H1 (cell line): ENCODE measurements around the gene VASH1. TPM values are rescaled to one million over a fixed set of nuclear protein-coding genes. Genes with fewer than 3 reads are reported as not detected.

Experiments used
- CBX5 ChIP-seq: fragments of 300-800, 300-1000 bp; sonication (generic); IDR thresholded peaks from 2 replicates; pipeline ENCODE4 v1.7.1; 2016; ENCODE audit warnings: antibody characterized with exemption, low read length, low read depth
- FOSL1 ChIP-seq: IDR thresholded peaks from 2 replicates; pipeline ENCODE4 v1.6.1; 2011; ENCODE audit warnings: mild to moderate bottlenecking, low read depth, low read length, moderate library complexity; ENCODE audit not compliant: insufficient read depth
- polyA plus RNA-seq, 7 experiments: library from polyadenylated mRNA; depleted of rRNA in 3 of 7; stranded (reverse) in 5 of 7; unstranded in 2 of 7; fragments of >200 nt in 5 of 7; fragments of 200-250 nt in 2 of 7; gene quantifications; 1 replicate in 5 of 7; 2 replicates in 1 of 7; 4 replicates in 1 of 7; pipeline versions ENCODE4 v1.2.1 to v1.2.3, GENCODE V29; 2011 to 2013; ENCODE audit warnings: missing spikeins in 2 of 7, mixed read lengths in 2 of 7
- total RNA-seq: library from RNA; stranded (reverse); fragmentation: NEBNext Ultra II Directional; extraction: Animal tissue kit (Norgen Biotek cat#: 25700); gene quantifications from 2 replicates; pipeline ENCODE4 v1.2.1, GENCODE V29; 2021

VASH1 gene
- total and polyA plus RNA-seq, 2 of the 8 experiments (the other 6 are each of a cell fraction or from before 2014, with no cell fraction given): 3.1 to 6.4 TPM

GRCh38 chr14:76729258-76729657, 32.0 kb upstream of the VASH1 start (continued):
- no peak for TF ChIP-seq FOSL1
- TF ChIP-seq CBX5: no peak
- TF ChIP-seq, all 59 proteins: peak for 0
